ENCODE data around the gene SATL1. TPM values are rescaled to one million over a fixed set of nuclear protein-coding genes. Genes with fewer than 3 reads are reported as not detected.

Gene SATL1
- polyA plus RNA-seq, 1 donor (not counting 4 experiments of a cell fraction or from before 2014, with no cell fraction given): 0.52 TPM

DNA sequence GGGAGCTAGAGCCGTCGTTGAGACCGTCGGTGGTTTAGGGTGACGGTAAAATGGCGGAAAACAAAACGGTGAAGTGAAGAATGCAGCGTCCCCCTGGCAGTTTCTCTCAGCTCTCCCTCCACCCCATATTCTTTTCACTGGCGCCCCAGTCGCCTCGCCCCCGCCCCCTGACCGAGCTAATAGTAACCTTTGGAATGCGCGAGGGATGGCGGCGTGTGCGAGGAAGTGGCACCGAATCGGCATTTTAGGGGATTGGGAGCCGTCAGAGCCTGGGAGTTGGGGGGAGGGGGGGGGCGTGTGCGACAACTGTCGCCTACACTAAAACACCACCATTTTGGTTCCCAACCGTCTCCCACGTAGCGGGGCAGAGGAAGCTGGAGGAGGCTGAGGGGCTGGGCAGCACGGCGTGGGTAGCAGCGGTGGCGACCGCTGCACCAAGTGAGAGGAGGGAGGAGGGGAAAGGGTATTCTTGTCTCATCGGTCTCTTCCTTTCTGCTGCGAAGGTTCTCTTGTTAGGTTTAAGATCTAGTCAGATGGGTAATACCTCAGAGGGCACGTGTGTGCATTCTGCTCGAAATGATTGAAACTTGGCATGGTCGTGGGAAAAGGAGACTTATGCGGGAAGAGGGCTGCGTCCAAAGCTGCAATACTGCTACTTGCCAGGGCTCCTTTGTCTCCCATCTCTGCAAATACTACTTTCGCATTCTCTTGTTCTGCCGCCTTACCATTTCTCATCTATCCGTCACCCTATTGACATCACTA, 1.1 kb upstream of the SATL1 start:
- no peaks in the 10 kb centered on the region for H3K9me3 ChIP-seq (ENCODE audit: control insufficient read depth, low read depth, low read length)
- no peaks in the 10 kb centered on the region for H3K9me1 ChIP-seq (ENCODE audit: control insufficient read depth, extremely low read depth, insufficient read depth, low read length)
- H3K4me2 ChIP-seq (ENCODE audit: control insufficient read depth, extremely low read depth, insufficient read depth, low read depth, low read length): peak overlapping the region; percentile 76
- FAIRE-seq (no peak), DNase-seq (ENCODE audit: low read depth, low spot score) (no peak)
- peak overlapping the region; percentile 65 for H3K9ac ChIP-seq (ENCODE audit: control insufficient read depth, extremely low read depth, insufficient read depth, low read length)
- no peaks in the 10 kb centered on the region for H4K20me1 ChIP-seq (ENCODE audit: control insufficient read depth, extremely low read depth, insufficient read depth, low read length)
- no peaks in the 10 kb centered on the region for H3K27me3 ChIP-seq (ENCODE audit: control insufficient read depth, extremely low read depth, insufficient read depth, low read length)
- H3K4me3 ChIP-seq (ENCODE audit: control insufficient read depth in 2 of 3, extremely low read depth in 1 of 3, insufficient read depth in 2 of 3, low read depth in 1 of 3, low read length in 3 of 3): peak overlapping the region; percentile 57 to 80 (median 69)
- H2AFZ ChIP-seq (ENCODE audit: control insufficient read depth, low read length): peak overlapping the region; percentile 92
- no peak overlapping the region for H3K27ac ChIP-seq (ENCODE audit: control insufficient read depth, insufficient read depth, low read length)
- H3K79me2 ChIP-seq (ENCODE audit: control insufficient read depth, insufficient read depth, low read length): no peaks in the 10 kb centered on the region
- dilution Hi-C loops (cut with MboI; ENCODE audit: extremely low pct_ligation_motif_present, low sequenced_read_pairs): no loop called here
- H3K4me1 ChIP-seq (ENCODE audit: control insufficient read depth, extremely low read depth, insufficient read depth, low read length): no peaks in the 10 kb centered on the region
- TF ChIP-seq EZH2 (IDR thresholded peaks at IDR 0.05; ENCODE audit: low read length): no peak
- no peaks in the 10 kb centered on the region for H3K36me3 ChIP-seq (ENCODE audit: control insufficient read depth in 2 of 2, extremely low read depth in 1 of 2, insufficient read depth in 2 of 2, low read length in 2 of 2)

GRCh38 chrX:85243155-85243554, 424 bp downstream of the SATL1 start:
- Histone ChIP-seq H3K4me2 (ENCODE audit: control insufficient read depth, extremely low read depth, insufficient read depth, low read depth, low read length) (peak overlapping the region; percentile 76), H3K9ac (ENCODE audit: control insufficient read depth, extremely low read depth, insufficient read depth, low read length) (no peak overlapping the region), H3K27me3 (ENCODE audit: control insufficient read depth, extremely low read depth, insufficient read depth, low read length) (no peaks in the 10 kb centered on the region), H3K79me2 (ENCODE audit: control insufficient read depth, insufficient read depth, low read length) (no peaks in the 10 kb centered on the region), H3K9me1 (ENCODE audit: control insufficient read depth, extremely low read depth, insufficient read depth, low read length) (no peaks in the 10 kb centered on the region), H3K4me1 (ENCODE audit: control insufficient read depth, extremely low read depth, insufficient read depth, low read length) (no peaks in the 10 kb centered on the region), H4K20me1 (ENCODE audit: control insufficient read depth, extremely low read depth, insufficient read depth, low read length) (no peaks in the 10 kb centered on the region), H3K36me3 (ENCODE audit: control insufficient read depth in 2 of 2, extremely low read depth in 1 of 2, insufficient read depth in 2 of 2, low read length in 2 of 2) (no peaks in the 10 kb centered on the region), H2AFZ (ENCODE audit: control insufficient read depth, low read length) (peak overlapping the region; percentile 33), H3K27ac (ENCODE audit: control insufficient read depth, insufficient read depth, low read length) (no peak overlapping the region), H3K9me3 (ENCODE audit: control insufficient read depth, low read depth, low read length) (no peaks in the 10 kb centered on the region), H3K4me3 (ENCODE audit: control insufficient read depth in 2 of 3, extremely low read depth in 1 of 3, insufficient read depth in 2 of 3, low read depth in 1 of 3, low read length in 3 of 3) (peak overlapping the region in 1 of 3 experiments; percentile 80)
- FAIRE-seq: no peak
- DNase-seq (ENCODE audit: low read depth, low spot score): no peak
- dilution Hi-C loops (cut with MboI; ENCODE audit: extremely low pct_ligation_motif_present, low sequenced_read_pairs): no loop called here
- TF ChIP-seq CTCF (optimal IDR thresholded peaks at IDR 0.05 in 1 of 3, IDR thresholded peaks at IDR 0.05 in 1 of 3, conservative IDR thresholded peaks at IDR 0.05 in 1 of 3; ENCODE audit: extremely low read depth in 1 of 3, insufficient read depth in 2 of 3, low read length in 3 of 3) (no peak), EZH2 (IDR thresholded peaks at IDR 0.05; ENCODE audit: low read length) (no peak)

Measured in keratinocyte (primary cell).